ENCODE measurements around the gene INPP5J. TPM values are rescaled to one million over a fixed set of nuclear protein-coding genes. Genes with fewer than 3 reads are reported as not detected.
A peak's percentile ranks its signal among the peaks of the same experiment; 100 is the strongest.

INPP5J gene
- total and polyA plus RNA-seq, 2 of the 13 experiments (the other 11 are each of a cell fraction or from before 2014, with no cell fraction given): 0.24 to 1.1 TPM

GRCh38 chr22:31119026-31119717, 3.6 kb upstream of the INPP5J start:
- BruUV-seq (replicated peaks): no TSS peak

GRCh38 chr22:31120230-31120629, 2.5 kb upstream of the INPP5J start:
- Histone ChIP-seq H3K27me3 (ENCODE audit: control insufficient read depth in 1 of 2, insufficient read depth in 2 of 2, low read length in 2 of 2) (peaks cover 1 to 26% of the 10 kb centered on the region in 2 experiments; a peak in 4 of 5 replicates), H3K79me2 (ENCODE audit: insufficient read depth, low read length) (no peaks in the 10 kb centered on the region), H3K27ac (ENCODE audit: extremely low read length, insufficient read depth, low read length) (no peak overlapping the region), H3K9me3 (ENCODE audit: low read length) (no peaks in the 10 kb centered on the region), H3K36me3 (replicated peaks in 1 of 2; ENCODE audit: control insufficient read depth in 1 of 2, insufficient read depth in 2 of 2, low read length in 2 of 2) (no peaks in the 10 kb centered on the region), H3K9ac (ENCODE audit: insufficient read depth, low read depth, low read length) (no peak overlapping the region), H3K4me2 (ENCODE audit: low read depth, low read length) (no peak overlapping the region), H3K4me3 (replicated peaks in 1 of 3; ENCODE audit: insufficient read depth in 1 of 3, low read depth in 2 of 3, low read length in 3 of 3) (no peak overlapping the region), H2AFZ (ENCODE audit: low read length) (no peak overlapping the region), H4K20me1 (ENCODE audit: insufficient read depth, low read length) (no peaks in the 10 kb centered on the region), H3K4me1 (ENCODE audit: insufficient read depth, low read length) (peaks cover 37% of the 10 kb centered on the region)
- CTCF ChIA-PET (ENCODE audit: low intra/inter-chr PET ratio, low total read pairs): no interaction called here
- no TSS peak for BruUV-seq (replicated peaks)
- no peak for ATAC-seq
- WGBS (ENCODE audit: low lambda C conversion rate): 10% methylated on average over 1 of the region's 5 CpGs
- TF ChIP-seq ZNF143 (CRISPR knock-in tag; IDR thresholded peaks at IDR 0.05) (no peak), GTF2F1 (IDR thresholded peaks at IDR 0.05; ENCODE audit: low read length) (no peak), NFIB (CRISPR knock-in tag; IDR thresholded peaks at IDR 0.05; ENCODE audit: borderline replicate concordance) (no peak), YEATS2 (CRISPR knock-in tag; IDR thresholded peaks at IDR 0.05; ENCODE audit: borderline replicate concordance) (no peak)
- POLR2A ChIA-PET: no interaction called here
- no peak for FAIRE-seq
- in situ Hi-C loops (cut with HindIII; ENCODE audit: extremely low pct_ligation_motif_present, low pct_unique_long_range_greater_than_20kb) (no loop called here), intact Hi-C loops (cut with micrococcal nuclease; ENCODE audit: unreplicated experiment) (no loop called here)
- DNase-seq (ENCODE audit: low spot score): no peak

More at GRCh38 chr22:31119026-31119717, 3.6 kb upstream of the INPP5J start:
- Histone ChIP-seq H2AFZ (ENCODE audit: low read length) (no peak overlapping the region), H4K20me1 (ENCODE audit: insufficient read depth, low read length) (no peaks in the 10 kb centered on the region), H3K36me3 (replicated peaks in 1 of 2; ENCODE audit: control insufficient read depth in 1 of 2, insufficient read depth in 2 of 2, low read length in 2 of 2) (no peaks in the 10 kb centered on the region), H3K9me3 (ENCODE audit: low read length) (no peaks in the 10 kb centered on the region), H3K27me3 (ENCODE audit: control insufficient read depth in 1 of 2, insufficient read depth in 2 of 2, low read length in 2 of 2) (peaks cover 0 to 17% of the 10 kb centered on the region in 2 experiments; a peak in 4 of 5 replicates), H3K4me2 (ENCODE audit: low read depth, low read length) (no peak overlapping the region), H3K4me3 (replicated peaks in 1 of 3; ENCODE audit: insufficient read depth in 1 of 3, low read depth in 2 of 3, low read length in 3 of 3) (no peak overlapping the region), H3K4me1 (ENCODE audit: insufficient read depth, low read length) (peaks cover 37% of the 10 kb centered on the region), H3K79me2 (ENCODE audit: insufficient read depth, low read length) (no peaks in the 10 kb centered on the region), H3K27ac (ENCODE audit: extremely low read length, insufficient read depth, low read length) (no peak overlapping the region), H3K9ac (ENCODE audit: insufficient read depth, low read depth, low read length) (no peak overlapping the region)
- intact Hi-C loops (cut with micrococcal nuclease; ENCODE audit: unreplicated experiment) (no loop called here), in situ Hi-C loops (cut with HindIII; ENCODE audit: extremely low pct_ligation_motif_present, low pct_unique_long_range_greater_than_20kb) (no loop called here)
- WGBS (ENCODE audit: low lambda C conversion rate): 31% methylated on average over 7 of the region's 7 CpGs
- POLR2A ChIA-PET: interaction anchor here (1.0 to 1.2 kb wide), 3 partner anchors 11 to 150 kb away, joined by 3 to 6 read pairs (median 3); partner anchors contain the start of genes MORC2, SELENOM, SMTN and TUG1
- DNase-seq (ENCODE audit: low spot score): no peak
- no peak for FAIRE-seq
- CTCF ChIA-PET (ENCODE audit: low intra/inter-chr PET ratio, low total read pairs): no interaction called here
- ATAC-seq: no peak
- TF ChIP-seq GPBP1L1 (CRISPR knock-in tag; IDR thresholded peaks at IDR 0.05): no peak
- TF ChIP-seq ZNF263 (CRISPR knock-in tag; IDR thresholded peaks at IDR 0.05): 0 out of 2 replicates have a peak, but pooled peaks have one; percentile 29
